HG03139 (cell line): ENCODE data around the gene GRHPR.
"Not testable (repeated sequence)": the region's sequence is repeated elsewhere in the genome, so short reads cannot be mapped to it uniquely, and the experiment has no call there.

ENCODE experiments used
- ATAC-seq: cut with Tn5 transposase; IDR thresholded peaks from one replicate; pipeline ENCODE4 v1.9.1; 2021; ENCODE audit not compliant: unreplicated experiment

The GRHPR gene

DNA sequence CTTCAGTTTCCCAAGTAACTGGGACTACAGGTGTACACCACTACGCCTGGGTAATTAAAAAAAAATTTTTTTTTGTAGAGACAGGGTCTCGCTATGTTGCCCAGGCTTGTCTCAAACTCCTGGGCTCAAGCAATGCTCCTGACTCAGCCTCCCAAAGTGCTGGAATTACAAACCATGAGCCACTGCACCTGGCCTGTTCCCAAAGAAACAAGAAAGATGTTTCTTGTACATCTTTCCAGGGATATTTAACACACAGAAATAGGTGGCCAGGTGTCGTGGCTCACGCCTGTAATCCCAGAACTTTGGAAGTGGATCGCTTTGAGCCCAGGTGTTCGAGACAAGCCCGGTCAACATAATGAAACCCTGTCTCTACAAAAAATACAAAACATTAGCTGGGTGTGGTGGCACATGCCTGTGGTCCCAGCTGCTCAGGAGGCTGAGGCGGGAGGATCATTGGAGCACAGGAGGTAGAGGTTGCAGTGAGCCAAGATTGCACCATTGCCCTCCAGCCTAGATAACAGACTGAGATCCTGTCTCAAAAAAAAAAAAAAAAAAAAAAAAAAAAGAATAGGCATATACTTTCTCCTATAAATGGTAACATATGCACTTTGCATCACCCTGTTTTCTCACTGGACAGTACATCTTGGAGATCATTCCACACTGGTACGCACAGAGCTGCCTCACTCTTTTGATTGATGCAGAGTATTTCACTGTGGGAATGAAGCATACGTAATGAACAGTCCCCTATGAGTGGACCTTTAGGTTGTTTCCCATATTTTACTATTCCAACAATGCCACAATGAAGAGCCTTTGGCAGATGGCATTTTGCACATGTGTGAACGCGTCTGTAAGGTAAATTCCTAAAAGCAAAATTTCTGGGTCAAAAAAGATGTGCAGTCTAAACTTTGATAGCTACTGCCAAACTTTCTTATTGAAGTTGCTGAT is 2.0 kb upstream of the GRHPR start:
- no peak for ATAC-seq

- no peak for ATAC-seq
Measured at GRCh38 chr9:37421914-37422288, 595 bp upstream of the GRHPR start.

- no peak for ATAC-seq
Measured at GRCh38 chr9:37423508-37423907, 1.0 kb downstream of the GRHPR start.

GRCh38 chr9:37424204-37424685 is 1.7 kb downstream of the GRHPR start:
- no peak for ATAC-seq

DNA sequence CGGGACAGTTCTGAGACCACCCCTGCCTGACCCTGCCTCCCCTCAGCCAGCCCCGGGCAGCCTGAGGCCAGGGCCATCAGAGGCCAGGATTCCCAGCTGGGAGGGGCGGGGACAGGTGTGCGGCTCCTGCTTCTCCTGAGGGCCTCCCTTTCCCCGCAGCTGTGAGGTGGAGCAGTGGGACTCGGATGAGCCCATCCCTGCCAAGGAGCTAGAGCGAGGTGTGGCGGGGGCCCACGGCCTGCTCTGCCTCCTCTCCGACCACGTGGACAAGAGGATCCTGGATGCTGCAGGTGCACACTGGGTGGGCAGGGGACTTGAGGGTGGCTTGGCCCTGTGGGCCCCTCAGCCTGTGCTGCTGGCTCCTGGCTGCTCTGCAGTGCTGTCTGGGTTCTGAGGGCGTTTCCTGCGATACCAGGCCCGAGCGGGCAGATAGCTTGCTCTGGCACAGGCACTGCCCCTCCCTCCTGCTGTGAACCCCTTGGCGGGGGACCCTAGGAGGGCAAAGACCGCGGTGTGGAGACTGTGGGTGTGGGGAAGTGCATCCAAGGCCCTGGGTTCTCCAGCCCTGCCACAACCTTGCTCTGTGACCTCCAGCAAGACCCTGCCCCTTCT is 2.3 kb downstream of the GRHPR start:
- no peak for ATAC-seq

DNA sequence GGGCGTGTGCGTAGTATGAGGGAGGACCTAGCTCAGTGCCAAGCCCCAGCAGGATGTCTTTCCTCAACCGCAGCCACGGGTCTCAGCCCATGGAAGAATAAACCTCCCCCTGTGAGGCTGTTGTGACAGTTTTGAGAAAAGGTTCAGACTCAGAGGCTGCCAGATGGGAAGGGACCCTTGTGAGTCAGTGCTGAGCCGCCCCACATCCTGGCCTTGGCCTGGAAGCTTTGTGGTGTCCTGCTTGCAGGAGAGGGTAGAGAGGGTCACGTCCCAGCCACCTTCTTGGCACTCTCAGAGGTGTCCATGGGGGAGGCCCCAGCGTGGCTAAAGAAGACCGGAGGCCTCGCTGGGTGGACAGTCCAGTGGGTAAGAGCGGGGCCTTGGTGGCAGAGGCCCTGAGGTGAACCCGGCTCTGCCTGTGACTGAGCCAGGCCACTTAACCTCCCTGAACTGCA is 2.8 kb downstream of the GRHPR start:
- ATAC-seq, result no peak

DNA sequence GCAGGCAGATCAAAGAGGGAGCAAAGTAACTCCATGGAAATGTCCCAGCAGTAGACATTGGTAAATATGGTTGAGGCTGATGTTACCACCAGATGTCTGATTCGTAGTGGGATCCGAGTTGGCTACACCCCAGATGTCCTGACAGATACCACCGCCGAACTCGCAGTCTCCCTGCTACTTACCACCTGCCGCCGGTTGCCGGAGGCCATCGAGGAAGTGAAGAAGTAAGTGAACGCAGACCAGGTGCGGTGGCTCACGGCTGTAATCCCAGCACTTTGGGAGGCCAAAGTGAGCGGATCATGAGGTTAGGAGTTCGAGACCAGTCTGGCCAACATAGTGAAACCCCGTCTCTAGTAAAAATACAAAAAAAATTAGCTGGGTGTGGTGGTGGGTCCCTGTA is 3.9 kb downstream of the GRHPR start:
- not testable (repeated sequence) for ATAC-seq

- no peak for ATAC-seq
Measured at GRCh38 chr9:37426846-37427245, 4.3 kb downstream of the GRHPR start.

- no peak for ATAC-seq
Measured at GRCh38 chr9:37428345-37428744, 5.8 kb downstream of the GRHPR start.

- no peak for ATAC-seq
Measured at GRCh38 chr9:37429441-37430285, 7.2 kb downstream of the GRHPR start.

GRCh38 chr9:37430841-37431597 is 8.5 kb downstream of the GRHPR start:
- no peak for ATAC-seq

DNA sequence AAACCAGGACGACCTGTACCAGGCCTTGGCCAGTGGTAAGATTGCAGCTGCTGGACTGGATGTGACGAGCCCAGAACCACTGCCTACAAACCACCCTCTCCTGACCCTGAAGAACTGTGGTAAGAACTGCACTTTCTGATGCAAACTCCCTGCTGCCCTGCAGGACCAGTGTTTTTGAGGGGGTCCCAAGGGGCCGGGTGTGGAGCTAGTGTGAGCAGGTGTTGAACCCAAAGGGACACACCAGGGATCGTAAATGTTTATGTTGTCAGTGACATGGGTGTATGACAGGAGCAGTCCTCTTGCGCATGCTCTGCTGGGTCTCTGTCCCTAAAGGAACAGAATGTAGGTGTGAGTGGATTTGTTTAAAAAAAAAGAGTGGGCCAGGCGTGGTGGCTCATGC is 9.5 kb downstream of the GRHPR start:
- ATAC-seq, result no peak

DNA sequence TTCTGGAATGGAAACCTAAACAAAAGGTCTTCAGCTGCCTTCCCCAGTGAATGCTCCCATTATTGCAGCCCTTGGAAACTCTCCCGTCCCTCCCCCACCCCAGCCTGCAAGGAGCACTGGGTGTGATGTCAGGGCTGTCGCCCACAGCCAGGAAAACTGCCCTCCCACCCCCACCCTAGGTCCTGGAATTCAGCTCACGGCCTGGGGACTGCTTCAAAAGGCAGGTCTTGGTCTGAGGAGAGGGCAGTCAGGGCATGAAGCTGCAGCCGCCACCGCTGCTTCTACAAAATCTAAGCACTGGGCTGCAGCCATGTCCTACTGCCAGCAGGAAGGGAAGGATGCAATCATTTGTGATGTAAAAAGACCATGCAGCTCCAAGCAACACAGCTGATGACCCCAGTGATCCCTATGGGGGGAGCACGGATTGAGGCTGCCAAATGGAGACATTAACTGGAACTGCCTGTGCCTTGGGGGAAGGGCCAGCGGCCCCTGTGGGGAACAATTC is 11.4 kb downstream of the GRHPR start:
- ATAC-seq, result no peak

- ATAC-seq, result no peak
Measured at GRCh38 chr9:37436540-37436939, 14.0 kb downstream of the GRHPR start.

DNA sequence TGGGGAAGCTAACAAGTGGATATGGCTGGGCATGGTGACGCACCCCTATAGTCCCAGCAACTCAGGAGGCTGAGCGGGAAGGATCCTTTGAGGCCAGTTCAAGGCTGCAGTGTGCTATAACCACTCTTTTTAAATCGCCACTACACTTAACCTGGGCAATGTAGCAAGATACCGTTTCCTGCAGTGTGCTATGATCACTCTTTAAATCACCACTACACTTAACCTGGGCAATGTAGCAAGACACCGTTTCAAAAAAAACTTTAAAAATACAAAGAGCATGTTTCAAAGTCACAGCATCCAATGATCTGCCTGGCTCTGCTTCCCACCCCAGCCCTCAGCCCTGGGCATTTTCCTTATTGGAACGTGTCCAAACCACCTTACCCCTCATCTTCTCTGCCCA is 14.5 kb downstream of the GRHPR start:
- no peak for ATAC-seq

DNA sequence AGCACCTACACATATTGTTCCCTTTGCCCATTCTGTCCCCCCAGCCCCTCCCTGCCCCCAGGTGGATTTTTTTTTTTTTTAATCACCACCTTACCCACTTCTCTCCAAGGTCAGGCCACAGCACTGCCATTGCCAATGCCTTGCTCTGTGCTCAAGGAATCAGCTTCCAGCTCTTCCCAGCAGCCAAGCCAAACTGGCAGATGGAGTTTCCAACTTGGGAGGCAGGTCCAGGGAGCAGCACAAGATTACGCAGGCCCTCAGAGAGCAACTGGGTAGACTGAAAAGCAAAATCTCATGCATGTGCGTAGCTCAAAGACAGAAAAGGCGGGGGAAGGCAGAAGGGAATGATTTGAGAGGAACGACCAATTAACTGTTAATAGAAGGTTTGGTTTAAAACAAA is 15.1 kb downstream of the GRHPR start:
- ATAC-seq, result no peak

DNA sequence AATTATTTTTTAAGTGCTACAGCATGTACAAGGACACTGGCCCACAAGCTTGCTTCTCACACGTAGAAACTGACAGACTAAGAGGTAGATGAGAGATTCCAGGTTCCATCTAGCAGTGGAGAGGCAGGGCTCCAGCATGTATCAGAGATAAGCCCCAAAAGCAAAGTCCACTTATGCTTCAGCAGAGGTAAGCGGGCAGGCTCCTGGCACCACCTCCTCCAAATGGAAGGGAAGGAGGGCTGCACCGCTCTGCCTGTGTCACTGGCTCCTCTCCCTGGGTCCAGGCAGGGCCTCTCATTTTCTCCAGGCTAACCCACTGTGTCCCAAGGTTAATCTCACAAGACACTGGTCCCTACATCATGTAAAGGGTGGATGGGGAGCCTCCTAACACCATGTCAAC is 15.9 kb downstream of the GRHPR start:
- no peak for ATAC-seq

DNA sequence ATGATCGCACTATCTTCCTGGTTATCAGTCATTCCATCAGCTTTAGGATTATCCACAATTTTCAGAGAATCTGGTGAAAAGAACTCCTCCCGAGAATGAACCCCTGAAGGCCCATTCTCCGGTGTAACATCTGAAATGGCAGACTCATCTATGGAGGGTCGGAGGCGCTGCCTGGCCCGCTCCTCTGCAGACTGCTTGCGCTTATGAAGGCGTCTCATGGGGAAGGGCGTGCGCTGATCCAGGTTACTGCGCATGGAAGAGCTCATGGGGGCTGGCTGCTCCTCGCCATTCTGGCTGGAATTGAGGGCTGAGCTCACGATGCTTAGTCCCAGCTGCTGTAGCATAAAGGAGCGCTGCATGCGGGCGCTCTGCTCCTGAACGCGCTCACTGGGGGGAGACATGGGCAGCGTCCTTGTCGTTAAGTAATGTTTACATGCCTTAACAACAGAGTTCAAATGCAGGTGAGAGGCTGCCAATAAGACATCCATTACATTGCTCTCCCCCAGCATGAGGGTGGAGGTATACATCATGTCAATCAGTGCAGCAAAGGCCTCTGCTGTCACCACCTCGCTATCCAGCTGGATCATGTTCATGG is 19.4 kb downstream of the GRHPR start:
- no peak for ATAC-seq

DNA sequence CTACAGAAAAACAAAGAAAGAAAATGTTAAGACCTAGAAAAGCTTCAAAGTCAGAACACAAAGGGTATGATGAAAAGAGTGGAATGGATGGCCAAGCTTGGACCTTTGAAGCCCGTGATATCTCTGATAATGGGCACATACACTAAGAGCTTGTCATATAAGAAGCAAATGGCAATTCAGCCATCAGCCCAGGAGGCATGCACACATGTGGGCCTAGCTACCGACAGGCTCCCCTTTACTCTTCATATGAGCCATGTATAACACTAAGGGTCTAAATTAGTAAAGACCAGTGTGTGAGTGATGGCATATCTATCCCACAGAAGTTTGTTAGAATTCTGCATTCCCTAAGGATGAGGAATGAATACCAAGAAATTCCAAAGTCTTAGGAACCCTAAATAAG is 20.1 kb downstream of the GRHPR start:
- no peak for ATAC-seq

DNA sequence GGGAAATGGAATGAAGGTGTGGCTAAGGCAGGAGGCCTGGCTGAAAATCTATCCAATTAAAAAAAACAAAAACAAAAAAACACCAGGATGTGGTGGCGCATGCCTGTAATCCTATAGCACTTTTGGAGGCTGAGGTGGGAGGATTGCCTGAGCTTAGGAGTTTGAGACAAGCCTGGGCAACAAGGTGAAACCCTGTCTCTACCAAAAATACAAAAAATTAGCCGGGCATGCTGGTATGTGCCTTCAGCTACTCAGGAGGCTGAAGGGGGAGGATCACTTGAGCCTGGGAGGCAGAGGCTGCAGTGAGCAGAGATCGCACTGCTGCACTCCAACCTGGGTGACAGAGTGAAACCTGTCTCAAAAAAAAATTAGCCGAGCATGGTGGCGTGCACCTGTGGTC is 21.1 kb downstream of the GRHPR start:
- no peak for ATAC-seq
